Upper lobe of right lung (tissue), 1 donor: ENCODE data around the gene DHH. TPM values are rescaled to one million over a fixed set of nuclear protein-coding genes. Genes with fewer than 3 reads are reported as not detected.
A peak's percentile ranks its signal among the peaks of the same experiment; 100 is the strongest.

Experiments
- ATAC-seq: fragments of 200-7000 bp; cut with Tn5 transposase; one replicate; pipeline ENCODE4 v1.9.1; 2020; ENCODE audit warnings: mild to moderate bottlenecking, moderate library complexity
- DNase-seq: peaks from one replicate; pipeline ENCODE4 v3.0.0-alpha.2; 2020
- H3K27ac ChIP-seq: fragments of 200-600 bp; one replicate; pipeline ENCODE4 v1.8.0; 2022
- H3K27me3 ChIP-seq: fragments of 200-600 bp; one replicate; pipeline ENCODE4 v1.8.0; 2022; ENCODE audit warnings: mild to moderate bottlenecking
- H3K36me3 ChIP-seq: fragments of 200-600 bp; one replicate; pipeline ENCODE4 v1.8.0; 2022
- H3K4me1 ChIP-seq: fragments of 200-600 bp; one replicate; pipeline ENCODE4 v1.8.0; 2022
- H3K4me3 ChIP-seq: fragments of 200-600 bp; one replicate; pipeline ENCODE4 v1.8.0; 2022; ENCODE audit warnings: mild to moderate bottlenecking
- H3K9me3 ChIP-seq: fragments of 200-600 bp; one replicate; pipeline ENCODE4 v1.8.0; 2022
- CTCF ChIP-seq: fragments of 200-600 bp; IDR thresholded peaks from one replicate; pipeline ENCODE4 v1.8.0; 2022; ENCODE audit warnings: antibody characterized with exemption
- intact Hi-C: fragments of 100-400 bp; cut with DNase I; formaldehyde crosslinking; loops from one replicate; pipeline ENCODE4 v1.11.0; 2022
- total RNA-seq: library from RNA; stranded (reverse); fragmentation: NEBNext Ultra II Directional; extraction: Animal tissue kit (Norgen Biotek cat#: 25700); gene quantifications from one replicate; pipeline ENCODE4 v1.2.1, GENCODE V29; 2021
- donor health status: DM: no; HTN: yes; CAD: no; lungs with severe emphysema.

DHH gene
- total RNA-seq, 1 donor from 2014 or later, result 2.1 TPM

- Histone ChIP-seq H3K4me1 (peaks cover 22% of the 10 kb centered on the region), H3K36me3 (peaks cover 13% of the 10 kb centered on the region), H3K4me3 (no peak overlapping the region), H3K27me3 (no peaks in the 10 kb centered on the region), H3K27ac (no peak overlapping the region), H3K9me3 (no peaks in the 10 kb centered on the region)
- no peak for TF ChIP-seq CTCF
- intact Hi-C loops, result loop anchor here (10.0 kb wide), 1 partner anchor 101 kb away; no protein-coding TSS in a partner anchor
- no peak for DNase-seq
- no peak for ATAC-seq
Observed at GRCh38 chr12:49133590-49133989, 39.0 kb upstream of the DHH start.

- ATAC-seq, result no peak
- Histone ChIP-seq H3K27me3 (no peaks in the 10 kb centered on the region), H3K36me3 (peaks cover 15% of the 10 kb centered on the region), H3K9me3 (no peaks in the 10 kb centered on the region), H3K4me1 (peaks cover 22% of the 10 kb centered on the region), H3K4me3 (no peak overlapping the region), H3K27ac (no peak overlapping the region)
- intact Hi-C loops, result loop anchor here (10.0 kb wide), 1 partner anchor 102 kb away; no protein-coding TSS in a partner anchor
- no peak for TF ChIP-seq CTCF
- no peak for DNase-seq
Observed at GRCh38 chr12:49133014-49133413, 38.4 kb upstream of the DHH start.

GRCh38 chr12:49131894-49132461 lies 37.4 kb upstream of the DHH start:
- Histone ChIP-seq H3K36me3 (peaks cover 25% of the 10 kb centered on the region), H3K27me3 (no peaks in the 10 kb centered on the region), H3K9me3 (no peaks in the 10 kb centered on the region), H3K4me3 (peak overlapping the region; percentile 100), H3K27ac (peak overlapping the region; percentile 100), H3K4me1 (peaks cover 22% of the 10 kb centered on the region)
- intact Hi-C loops, result loop anchor here (10.0 kb wide), 1 partner anchor 103 kb away; no protein-coding TSS in a partner anchor
- TF ChIP-seq CTCF, result no peak
- no peak for DNase-seq
- no peak for ATAC-seq

- peaks cover 30% of the 10 kb centered on the region for H3K36me3 ChIP-seq
- intact Hi-C loops, result loop anchor here (10.0 kb wide), 1 partner anchor 104 kb away; no protein-coding TSS in a partner anchor
- TF ChIP-seq CTCF, result no peak
- no peaks in the 10 kb centered on the region for H3K27me3 ChIP-seq
- DNase-seq, result peak; percentile 96
- H3K4me1 ChIP-seq, result peaks cover 22% of the 10 kb centered on the region
- H3K27ac ChIP-seq, result peak within 1 kb of the TSS; percentile 100
- peak within 1 kb of the TSS; percentile 100 for H3K4me3 ChIP-seq
- no peaks in the 10 kb centered on the region for H3K9me3 ChIP-seq
- ATAC-seq, result peak; percentile 92
Observed at GRCh38 chr12:49131051-49131893, 36.7 kb upstream of the DHH start, which contains the start of gene TUBA1B. Gene TUBA1B, minus strand, starts transcription at chr12:49131395. Its CDS starts 95 bp downstream, at chr12:49131300.

GRCh38 chr12:49130151-49131050 lies 35.8 kb upstream of the DHH start:
- TF ChIP-seq CTCF, result peak; percentile 92

More at GRCh38 chr12:49130151-49131050, 35.8 kb upstream of the DHH start:
- Histone ChIP-seq H3K36me3 (peaks cover 30% of the 10 kb centered on the region), H3K27me3 (no peaks in the 10 kb centered on the region), H3K4me3 (peak overlapping the region; percentile 100), H3K4me1 (peaks cover 22% of the 10 kb centered on the region), H3K9me3 (no peaks in the 10 kb centered on the region), H3K27ac (peak overlapping the region; percentile 100)
- DNase-seq (peak; percentile 98), ATAC-seq (peak; percentile 87)
- intact Hi-C loops, result loop anchor here (10.0 kb wide), 1 partner anchor 104 kb away; no protein-coding TSS in a partner anchor
